Astrocyte (in vitro differentiated cells and primary cell): Measurements from ENCODE around the gene ADCY1.

ENCODE experiments used
- CTCF ChIP-seq: IDR thresholded peaks from 2 replicates; pipeline ENCODE4 v1.5.1; 2011; ENCODE audit warnings: low read depth, mild to moderate bottlenecking, inconsistent platforms, low read length, moderate library complexity; ENCODE audit not compliant: insufficient read depth
- EZH2 ChIP-seq: IDR thresholded peaks from 2 replicates; pipeline ENCODE4 v1.6.1; 2012; ENCODE audit warnings: mild to moderate bottlenecking, low read length, inconsistent platforms; ENCODE audit not compliant: insufficient read depth

- TF ChIP-seq CTCF (no peak), EZH2 (no peak)
Observed at GRCh38 chr7:45624392-45624760, 50.2 kb downstream of the ADCY1 start.
